GM23338 (cell line): ENCODE data around the gene WNK2. TPM values are rescaled to one million over a fixed set of nuclear protein-coding genes. Genes with fewer than 3 reads are reported as not detected.
A peak's percentile ranks its signal among the peaks of the same experiment; 100 is the strongest.

Experiments
- ATAC-seq: fragments of 200-7000 bp; cut with Tn5 transposase; 3 replicates; pipeline ENCODE4 v1.9.1; 2020
- DNase-seq: peaks from one replicate; pipeline ENCODE4 v3.0.0-alpha.2; 2015; ENCODE audit warnings: low spot score
- H2AFZ ChIP-seq: fragments of 200-600 bp; sonication (generic); 2 replicates; pipeline ENCODE4 v1.8.0; 2016; ENCODE audit warnings: antibody characterized with exemption, mild to moderate bottlenecking, moderate library complexity
- H3F3A ChIP-seq: fragments of 200-600 bp; sonication (generic); replicated peaks from 2 replicates; pipeline ENCODE4 v1.8.0; 2017; ENCODE audit warnings: antibody characterized with exemption, mixed run types, low read depth
- H3K27ac ChIP-seq: fragments of 200-600 bp; sonication (generic); 2 replicates; pipeline ENCODE4 v1.6.1; 2016; ENCODE audit warnings: low read depth
- H3K27me3 ChIP-seq: fragments of 200-600 bp; sonication (generic); 2 replicates; pipeline ENCODE4 v1.8.0; 2016; ENCODE audit warnings: mild to moderate bottlenecking, mixed run types, moderate library complexity; ENCODE audit not compliant: insufficient read depth
- H3K36me3 ChIP-seq: fragments of 200-600 bp; sonication (generic); 2 replicates; pipeline ENCODE4 v1.8.0; 2016; ENCODE audit warnings: mild to moderate bottlenecking; ENCODE audit not compliant: insufficient read depth
- H3K4me1 ChIP-seq: fragments of 200-600 bp; sonication (generic); 2 replicates; pipeline ENCODE4 v1.8.0; 2016; ENCODE audit warnings: mild to moderate bottlenecking, moderate library complexity; ENCODE audit not compliant: insufficient read depth
- H3K4me2 ChIP-seq: fragments of 200-600 bp; sonication (generic); 2 replicates; pipeline ENCODE4 v1.7.1; 2017; ENCODE audit warnings: mixed run types
- H3K4me3 ChIP-seq: fragments of 200-600 bp; sonication (generic); 2 replicates; pipeline ENCODE4 v1.6.1; 2016; ENCODE audit warnings: mixed run types
- H3K79me2 ChIP-seq: fragments of 200-600 bp; sonication (generic); replicated peaks from 2 replicates; pipeline ENCODE4 v1.8.0; 2017; ENCODE audit warnings: mild to moderate bottlenecking; ENCODE audit not compliant: insufficient read depth
- H3K9me2 ChIP-seq: fragments of 200-600 bp; sonication (generic); 2 replicates; pipeline ENCODE4 v1.8.0; 2017; ENCODE audit not compliant: insufficient read depth
- H4K20me1 ChIP-seq: fragments of 200-600 bp; sonication (generic); replicated peaks from 2 replicates; pipeline ENCODE4 v1.8.0; 2017; ENCODE audit warnings: mild to moderate bottlenecking; ENCODE audit not compliant: insufficient read depth
- H3K27ac Mint-ChIP-seq: 2 replicates; pipeline ENCODE4 v1.8.0; 2020; ENCODE audit warnings: inconsistent platforms, mild to moderate bottlenecking, moderate library complexity, mixed read lengths
- H3K27me3 Mint-ChIP-seq: 3 replicates; pipeline ENCODE4 v1.8.0; 2022; ENCODE audit warnings: low read depth, mild to moderate bottlenecking, moderate library complexity, mixed read lengths, inconsistent platforms; ENCODE audit not compliant: insufficient read depth, poor library complexity
- H3K36me3 Mint-ChIP-seq: 3 replicates; pipeline ENCODE4 v1.8.0; 2021; ENCODE audit warnings: low read depth, mild to moderate bottlenecking, inconsistent platforms, moderate library complexity, mixed read lengths
- H3K4me1 Mint-ChIP-seq: 3 replicates; pipeline ENCODE4 v1.8.0; 2020; ENCODE audit warnings: mild to moderate bottlenecking, inconsistent platforms, mixed read lengths
- H3K4me3 Mint-ChIP-seq: 3 replicates; pipeline ENCODE4 v1.8.0; 2021; ENCODE audit warnings: moderate library complexity, mild to moderate bottlenecking, inconsistent platforms, mixed read lengths
- H3K9me3 Mint-ChIP-seq: 3 replicates; pipeline ENCODE4 v1.8.0; 2020; ENCODE audit warnings: moderate library complexity, mild to moderate bottlenecking, inconsistent platforms, mixed read lengths
- CREB1 ChIP-seq: fragments of 250-450 bp; sonication (Bioruptor Pico); IDR thresholded peaks from 2 replicates; pipeline ENCODE4 v1.5.0; 2020; ENCODE audit warnings: low read depth, mild to moderate bottlenecking, moderate library complexity
- EZH2 ChIP-seq: fragments of 200-600 bp; sonication (generic); IDR thresholded peaks from one replicate; pipeline ENCODE4 v1.8.0; 2017; ENCODE audit warnings: antibody characterized with exemption, mild to moderate bottlenecking, low read depth; ENCODE audit not compliant: unreplicated experiment
- EZH2phosphoT487 ChIP-seq: fragments of 200-600 bp; sonication (generic); IDR thresholded peaks from one replicate; pipeline ENCODE4 v1.8.1; 2018; ENCODE audit warnings: antibody characterized with exemption; ENCODE audit not compliant: unreplicated experiment
- JUNB ChIP-seq: IDR thresholded peaks from one replicate; pipeline ENCODE4 v1.6.1; 2016; ENCODE audit warnings: antibody characterized with exemption; ENCODE audit not compliant: unreplicated experiment
- NANOG ChIP-seq: IDR thresholded peaks from 2 replicates; pipeline ENCODE4 v1.6.1; 2016; ENCODE audit warnings: antibody characterized with exemption, borderline replicate concordance
- POLR2AphosphoS5 ChIP-seq: IDR thresholded peaks from 2 replicates; pipeline ENCODE4 v1.6.1; 2016; ENCODE audit warnings: antibody characterized with exemption, low read depth
- STAT1 ChIP-seq: IDR thresholded peaks from one replicate; pipeline ENCODE4 v1.6.1; 2016; ENCODE audit warnings: antibody characterized with exemption; ENCODE audit not compliant: unreplicated experiment
- ZNF114 ChIP-seq: fragments of 250-450 bp; sonication (Bioruptor Pico); IDR thresholded peaks from 2 replicates; pipeline ENCODE4 v1.5.0; 2020; ENCODE audit warnings: mild to moderate bottlenecking, moderate library complexity
- ZNF331 ChIP-seq: fragments of 250-450 bp; sonication (Bioruptor Pico); IDR thresholded peaks from 2 replicates; pipeline ENCODE4 v1.5.0; 2020; ENCODE audit warnings: low read depth, mild to moderate bottlenecking, moderate library complexity
- polyA plus RNA-seq: library from polyadenylated mRNA; unstranded; fragments of >200 nt; fragmentation: Nextera tagmentation; extraction: Ambion mirVana; gene quantifications from 2 replicates; pipeline ENCODE4 v1.2.1, GENCODE V29; 2016
- total RNA-seq: library from RNA; depleted of rRNA; stranded (reverse); fragments of >200 nt; shearing (Covaris generic); gene quantifications from 2 replicates; pipeline ENCODE4 v1.2.3, GENCODE V29; 2014
- TF ChIP-seq, protein P1 (sequence below): fragments of 250-450 bp; sonication (Bioruptor Pico); IDR thresholded peaks from 2 replicates; pipeline ENCODE4 v1.5.0; 2020; ENCODE audit warnings: mild to moderate bottlenecking, moderate library complexity
- TF ChIP-seq, protein P2 (sequence below), 2 experiments: fragments of 200-600 bp in 1 of 2; sonication (generic) in 1 of 2; conservative IDR thresholded peaks; 2 replicates each; pipeline versions ENCODE4 v1.5.1 to v1.6.1; 2016 to 2017; ENCODE audit warnings: antibody characterized with exemption in 2 of 2, low read depth in 2 of 2, mild to moderate bottlenecking in 2 of 2, moderate library complexity in 1 of 2
- TF ChIP-seq, protein P3 (sequence below): IDR thresholded peaks from one replicate; pipeline ENCODE4 v1.6.1; 2018; ENCODE audit warnings: antibody characterized with exemption; ENCODE audit not compliant: unreplicated experiment
- TF ChIP-seq, protein P4 (sequence below): IDR thresholded peaks from 2 replicates; pipeline ENCODE4 v1.6.1; 2016; ENCODE audit warnings: antibody characterized with exemption

The WNK2 gene
- total and polyA plus RNA-seq, 2 experiments from 2014 or later: 56.4 to 102 TPM

DNA sequence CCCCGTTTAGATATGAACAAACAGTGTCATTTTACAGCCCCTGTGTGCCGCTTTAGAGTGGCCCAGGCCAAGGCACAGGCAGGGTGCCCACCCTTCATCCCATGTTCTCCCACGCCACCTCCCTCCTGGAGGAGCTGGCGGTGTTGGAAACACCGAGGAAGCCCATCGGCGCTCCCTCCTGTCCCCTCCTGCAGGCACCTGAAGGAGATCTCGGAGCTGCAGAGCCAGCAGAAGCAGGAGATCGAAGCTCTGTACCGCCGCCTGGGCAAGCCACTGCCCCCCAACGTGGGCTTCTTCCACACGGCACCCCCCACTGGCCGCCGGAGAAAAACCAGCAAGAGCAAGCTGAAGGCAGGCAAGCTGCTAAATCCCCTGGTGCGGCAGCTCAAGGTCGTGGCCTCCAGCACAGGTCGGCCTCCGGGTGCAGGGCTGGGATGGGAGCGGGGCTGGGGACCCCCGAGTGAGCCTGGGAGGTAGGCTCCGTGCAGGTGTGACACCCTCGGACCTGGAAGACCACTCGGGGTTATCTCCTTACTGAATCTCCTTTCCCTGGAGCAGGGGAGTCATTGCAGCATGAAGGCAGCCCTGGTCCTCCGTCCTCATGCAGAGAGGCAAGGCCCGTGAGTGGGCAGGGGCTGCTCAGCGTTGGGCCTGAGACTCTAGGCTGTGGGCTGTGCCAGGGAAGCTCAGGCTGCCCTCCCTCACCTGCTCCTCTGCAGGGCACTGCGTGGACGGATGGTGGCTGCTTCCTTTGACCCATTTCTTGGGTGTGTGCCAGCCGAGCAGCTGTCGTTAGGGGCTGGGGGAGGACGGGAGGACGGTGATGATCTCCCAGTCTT, 113.9 kb downstream of the WNK2 start:
- Histone ChIP-seq H3K9me2 (no peaks in the 10 kb centered on the region), H3K4me2 (no peak overlapping the region), H3K27ac (no peak overlapping the region), H3K36me3 (no peaks in the 10 kb centered on the region), H3F3A (no peaks in the 10 kb centered on the region), H3K4me1 (no peaks in the 10 kb centered on the region), H4K20me1 (peaks cover 4% of the 10 kb centered on the region; the same call in 1 of the 2 replicates), H2AFZ (no peak overlapping the region), H3K4me3 (no peak overlapping the region), H3K79me2 (no peaks in the 10 kb centered on the region), H3K27me3 (no peaks in the 10 kb centered on the region)
- H3K36me3 Mint-ChIP-seq: peaks cover 3% of the 10 kb centered on the region; the same call in 2 of the 3 replicates
- no peak overlapping the region for H3K4me3 Mint-ChIP-seq
- H3K4me1 Mint-ChIP-seq: peaks cover 12% of the 10 kb centered on the region
- peaks cover 2% of the 10 kb centered on the region for H3K27me3 Mint-ChIP-seq
- DNase-seq (peak; percentile 41), ATAC-seq (peak; percentile 30)
- H3K9me3 Mint-ChIP-seq: no peaks in the 10 kb centered on the region
- TF ChIP-seq CREB1 (CRISPR knock-in tag): no peak
- TF ChIP-seq, protein P1, sequence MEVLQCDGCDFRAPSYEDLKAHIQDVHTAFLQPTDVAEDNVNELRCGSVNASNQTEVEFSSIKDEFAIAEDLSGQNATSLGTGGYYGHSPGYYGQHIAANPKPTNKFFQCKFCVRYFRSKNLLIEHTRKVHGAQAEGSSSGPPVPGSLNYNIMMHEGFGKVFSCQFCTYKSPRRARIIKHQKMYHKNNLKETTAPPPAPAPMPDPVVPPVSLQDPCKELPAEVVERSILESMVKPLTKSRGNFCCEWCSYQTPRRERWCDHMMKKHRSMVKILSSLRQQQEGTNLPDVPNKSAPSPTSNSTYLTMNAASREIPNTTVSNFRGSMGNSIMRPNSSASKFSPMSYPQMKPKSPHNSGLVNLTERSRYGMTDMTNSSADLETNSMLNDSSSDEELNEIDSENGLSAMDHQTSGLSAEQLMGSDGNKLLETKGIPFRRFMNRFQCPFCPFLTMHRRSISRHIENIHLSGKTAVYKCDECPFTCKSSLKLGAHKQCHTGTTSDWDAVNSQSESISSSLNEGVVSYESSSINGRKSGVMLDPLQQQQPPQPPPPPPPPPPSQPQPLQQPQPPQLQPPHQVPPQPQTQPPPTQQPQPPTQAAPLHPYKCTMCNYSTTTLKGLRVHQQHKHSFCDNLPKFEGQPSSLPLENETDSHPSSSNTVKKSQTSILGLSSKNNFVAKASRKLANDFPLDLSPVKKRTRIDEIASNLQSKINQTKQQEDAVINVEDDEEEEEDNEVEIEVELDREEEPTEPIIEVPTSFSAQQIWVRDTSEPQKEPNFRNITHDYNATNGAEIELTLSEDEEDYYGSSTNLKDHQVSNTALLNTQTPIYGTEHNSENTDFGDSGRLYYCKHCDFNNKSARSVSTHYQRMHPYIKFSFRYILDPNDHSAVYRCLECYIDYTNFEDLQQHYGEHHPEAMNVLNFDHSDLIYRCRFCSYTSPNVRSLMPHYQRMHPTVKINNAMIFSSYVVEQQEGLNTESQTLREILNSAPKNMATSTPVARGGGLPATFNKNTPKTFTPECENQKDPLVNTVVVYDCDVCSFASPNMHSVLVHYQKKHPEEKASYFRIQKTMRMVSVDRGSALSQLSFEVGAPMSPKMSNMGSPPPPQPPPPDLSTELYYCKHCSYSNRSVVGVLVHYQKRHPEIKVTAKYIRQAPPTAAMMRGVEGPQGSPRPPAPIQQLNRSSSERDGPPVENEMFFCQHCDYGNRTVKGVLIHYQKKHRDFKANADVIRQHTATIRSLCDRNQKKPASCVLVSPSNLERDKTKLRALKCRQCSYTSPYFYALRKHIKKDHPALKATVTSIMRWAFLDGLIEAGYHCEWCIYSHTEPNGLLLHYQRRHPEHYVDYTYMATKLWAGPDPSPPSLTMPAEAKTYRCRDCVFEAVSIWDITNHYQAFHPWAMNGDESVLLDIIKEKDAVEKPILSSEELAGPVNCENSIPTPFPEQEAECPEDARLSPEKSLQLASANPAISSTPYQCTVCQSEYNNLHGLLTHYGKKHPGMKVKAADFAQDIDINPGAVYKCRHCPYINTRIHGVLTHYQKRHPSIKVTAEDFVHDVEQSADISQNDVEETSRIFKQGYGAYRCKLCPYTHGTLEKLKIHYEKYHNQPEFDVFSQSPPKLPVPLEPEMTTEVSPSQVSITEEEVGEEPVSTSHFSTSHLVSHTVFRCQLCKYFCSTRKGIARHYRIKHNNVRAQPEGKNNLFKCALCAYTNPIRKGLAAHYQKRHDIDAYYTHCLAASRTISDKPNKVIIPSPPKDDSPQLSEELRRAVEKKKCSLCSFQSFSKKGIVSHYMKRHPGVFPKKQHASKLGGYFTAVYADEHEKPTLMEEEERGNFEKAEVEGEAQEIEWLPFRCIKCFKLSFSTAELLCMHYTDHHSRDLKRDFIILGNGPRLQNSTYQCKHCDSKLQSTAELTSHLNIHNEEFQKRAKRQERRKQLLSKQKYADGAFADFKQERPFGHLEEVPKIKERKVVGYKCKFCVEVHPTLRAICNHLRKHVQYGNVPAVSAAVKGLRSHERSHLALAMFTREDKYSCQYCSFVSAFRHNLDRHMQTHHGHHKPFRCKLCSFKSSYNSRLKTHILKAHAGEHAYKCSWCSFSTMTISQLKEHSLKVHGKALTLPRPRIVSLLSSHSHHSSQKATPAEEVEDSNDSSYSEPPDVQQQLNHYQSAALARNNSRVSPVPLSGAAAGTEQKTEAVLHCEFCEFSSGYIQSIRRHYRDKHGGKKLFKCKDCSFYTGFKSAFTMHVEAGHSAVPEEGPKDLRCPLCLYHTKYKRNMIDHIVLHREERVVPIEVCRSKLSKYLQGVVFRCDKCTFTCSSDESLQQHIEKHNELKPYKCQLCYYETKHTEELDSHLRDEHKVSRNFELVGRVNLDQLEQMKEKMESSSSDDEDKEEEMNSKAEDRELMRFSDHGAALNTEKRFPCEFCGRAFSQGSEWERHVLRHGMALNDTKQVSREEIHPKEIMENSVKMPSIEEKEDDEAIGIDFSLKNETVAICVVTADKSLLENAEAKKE (CRISPR knock-in tag): 0 out of 2 replicates have a peak, but pooled peaks have one; percentile 20
- no peak for TF ChIP-seq POLR2AphosphoS5
- TF ChIP-seq EZH2phosphoT487: no peak
- TF ChIP-seq, protein P2, sequence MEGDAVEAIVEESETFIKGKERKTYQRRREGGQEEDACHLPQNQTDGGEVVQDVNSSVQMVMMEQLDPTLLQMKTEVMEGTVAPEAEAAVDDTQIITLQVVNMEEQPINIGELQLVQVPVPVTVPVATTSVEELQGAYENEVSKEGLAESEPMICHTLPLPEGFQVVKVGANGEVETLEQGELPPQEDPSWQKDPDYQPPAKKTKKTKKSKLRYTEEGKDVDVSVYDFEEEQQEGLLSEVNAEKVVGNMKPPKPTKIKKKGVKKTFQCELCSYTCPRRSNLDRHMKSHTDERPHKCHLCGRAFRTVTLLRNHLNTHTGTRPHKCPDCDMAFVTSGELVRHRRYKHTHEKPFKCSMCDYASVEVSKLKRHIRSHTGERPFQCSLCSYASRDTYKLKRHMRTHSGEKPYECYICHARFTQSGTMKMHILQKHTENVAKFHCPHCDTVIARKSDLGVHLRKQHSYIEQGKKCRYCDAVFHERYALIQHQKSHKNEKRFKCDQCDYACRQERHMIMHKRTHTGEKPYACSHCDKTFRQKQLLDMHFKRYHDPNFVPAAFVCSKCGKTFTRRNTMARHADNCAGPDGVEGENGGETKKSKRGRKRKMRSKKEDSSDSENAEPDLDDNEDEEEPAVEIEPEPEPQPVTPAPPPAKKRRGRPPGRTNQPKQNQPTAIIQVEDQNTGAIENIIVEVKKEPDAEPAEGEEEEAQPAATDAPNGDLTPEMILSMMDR (conservative IDR thresholded peaks at IDR 0.05; ENCODE audit: low read depth in 2 of 2): peak; percentile 16 to 62; a peak in 3 of 4 replicates
- no peak for TF ChIP-seq ZNF114
- TF ChIP-seq EZH2: no peak
- TF ChIP-seq STAT1: no peak
- no peak for TF ChIP-seq NANOG
- TF ChIP-seq, protein P3, sequence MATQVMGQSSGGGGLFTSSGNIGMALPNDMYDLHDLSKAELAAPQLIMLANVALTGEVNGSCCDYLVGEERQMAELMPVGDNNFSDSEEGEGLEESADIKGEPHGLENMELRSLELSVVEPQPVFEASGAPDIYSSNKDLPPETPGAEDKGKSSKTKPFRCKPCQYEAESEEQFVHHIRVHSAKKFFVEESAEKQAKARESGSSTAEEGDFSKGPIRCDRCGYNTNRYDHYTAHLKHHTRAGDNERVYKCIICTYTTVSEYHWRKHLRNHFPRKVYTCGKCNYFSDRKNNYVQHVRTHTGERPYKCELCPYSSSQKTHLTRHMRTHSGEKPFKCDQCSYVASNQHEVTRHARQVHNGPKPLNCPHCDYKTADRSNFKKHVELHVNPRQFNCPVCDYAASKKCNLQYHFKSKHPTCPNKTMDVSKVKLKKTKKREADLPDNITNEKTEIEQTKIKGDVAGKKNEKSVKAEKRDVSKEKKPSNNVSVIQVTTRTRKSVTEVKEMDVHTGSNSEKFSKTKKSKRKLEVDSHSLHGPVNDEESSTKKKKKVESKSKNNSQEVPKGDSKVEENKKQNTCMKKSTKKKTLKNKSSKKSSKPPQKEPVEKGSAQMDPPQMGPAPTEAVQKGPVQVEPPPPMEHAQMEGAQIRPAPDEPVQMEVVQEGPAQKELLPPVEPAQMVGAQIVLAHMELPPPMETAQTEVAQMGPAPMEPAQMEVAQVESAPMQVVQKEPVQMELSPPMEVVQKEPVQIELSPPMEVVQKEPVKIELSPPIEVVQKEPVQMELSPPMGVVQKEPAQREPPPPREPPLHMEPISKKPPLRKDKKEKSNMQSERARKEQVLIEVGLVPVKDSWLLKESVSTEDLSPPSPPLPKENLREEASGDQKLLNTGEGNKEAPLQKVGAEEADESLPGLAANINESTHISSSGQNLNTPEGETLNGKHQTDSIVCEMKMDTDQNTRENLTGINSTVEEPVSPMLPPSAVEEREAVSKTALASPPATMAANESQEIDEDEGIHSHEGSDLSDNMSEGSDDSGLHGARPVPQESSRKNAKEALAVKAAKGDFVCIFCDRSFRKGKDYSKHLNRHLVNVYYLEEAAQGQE: no peak
- no peak for TF ChIP-seq ZNF331
- TF ChIP-seq JUNB: no peak
- TF ChIP-seq, protein P4, sequence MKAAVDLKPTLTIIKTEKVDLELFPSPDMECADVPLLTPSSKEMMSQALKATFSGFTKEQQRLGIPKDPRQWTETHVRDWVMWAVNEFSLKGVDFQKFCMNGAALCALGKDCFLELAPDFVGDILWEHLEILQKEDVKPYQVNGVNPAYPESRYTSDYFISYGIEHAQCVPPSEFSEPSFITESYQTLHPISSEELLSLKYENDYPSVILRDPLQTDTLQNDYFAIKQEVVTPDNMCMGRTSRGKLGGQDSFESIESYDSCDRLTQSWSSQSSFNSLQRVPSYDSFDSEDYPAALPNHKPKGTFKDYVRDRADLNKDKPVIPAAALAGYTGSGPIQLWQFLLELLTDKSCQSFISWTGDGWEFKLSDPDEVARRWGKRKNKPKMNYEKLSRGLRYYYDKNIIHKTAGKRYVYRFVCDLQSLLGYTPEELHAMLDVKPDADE: no peak
- peak overlapping the region; percentile 52; the same call in 1 of the 2 replicates for H3K27ac Mint-ChIP-seq
